WTC11 (cell line): ENCODE measurements around the gene TMIE. TPM values are rescaled to one million over a fixed set of nuclear protein-coding genes. Genes with fewer than 3 reads are reported as not detected.

ENCODE experiments used
- ATAC-seq: fragments of 200-7000 bp; cut with Tn5 transposase; 2 replicates; pipeline ENCODE4 v1.10.0; 2021; ENCODE audit warnings: mild to moderate bottlenecking, moderate library complexity
- CTCF ChIA-PET: fragments of 300-600 bp; sonication (Branson Sonifier 250); formaldehyde crosslinking; loops from one replicate; lab custom pipeline; 2021; ENCODE audit warnings: antibody characterized with exemption; lab: Charles Lee
- POLR2A ChIA-PET: fragments of 350-600 bp; sonication (Branson Sonifier 250); formaldehyde crosslinking; loops from one replicate; lab custom pipeline; 2021; ENCODE audit warnings: antibody characterized with exemption; lab: Charles Lee
- DNase-seq: peaks from one replicate; pipeline ENCODE4 v3.0.0; 2021; ENCODE audit warnings: low spot score
- H3K27ac Mint-ChIP-seq: 2 replicates; pipeline ENCODE4 v1.8.0; 2021; ENCODE audit warnings: mixed read lengths
- H3K27me3 Mint-ChIP-seq: 2 replicates; pipeline ENCODE4 v1.8.0; 2021; ENCODE audit warnings: low read depth, mild to moderate bottlenecking, moderate library complexity, mixed read lengths
- H3K36me3 Mint-ChIP-seq: 2 replicates; pipeline ENCODE4 v1.8.0; 2021; ENCODE audit warnings: mixed read lengths
- H3K4me1 Mint-ChIP-seq: 2 replicates; pipeline ENCODE4 v1.8.0; 2022; ENCODE audit warnings: mixed read lengths
- H3K4me3 Mint-ChIP-seq: 2 replicates; pipeline ENCODE4 v1.8.0; 2021; ENCODE audit warnings: mild to moderate bottlenecking, moderate library complexity, mixed read lengths
- H3K9me3 Mint-ChIP-seq: 2 replicates; pipeline ENCODE4 v1.8.0; 2021; ENCODE audit warnings: mixed read lengths
- ETV6 ChIP-seq: sonication (generic); formaldehyde crosslinking; IDR thresholded peaks from 2 replicates; pipeline ENCODE4 v1.8.1; 2022; ENCODE audit warnings: mild to moderate bottlenecking, missing genetic modification reagents
- GRHL2 ChIP-seq: fragments of 250-450 bp; sonication (Bioruptor Pico); IDR thresholded peaks from 2 replicates; pipeline ENCODE4 v1.8.0; 2022; ENCODE audit warnings: mild to moderate bottlenecking, moderate library complexity; ENCODE audit not compliant: insufficient replicate concordance, severe bottlenecking
- NR1H2 ChIP-seq: sonication (generic); formaldehyde crosslinking; IDR thresholded peaks from 2 replicates; pipeline ENCODE4 v1.9.0; 2021; ENCODE audit warnings: mild to moderate bottlenecking, moderate library complexity, missing genetic modification reagents
- SOX15 ChIP-seq: fragments of 250-450 bp; sonication (Bioruptor Pico); IDR thresholded peaks from 2 replicates; pipeline ENCODE4 v1.9.0; 2021; ENCODE audit warnings: mild to moderate bottlenecking
- SP1 ChIP-seq: sonication (generic); formaldehyde crosslinking; conservative IDR thresholded peaks from 2 replicates; pipeline ENCODE4 v1.8.1; 2022; ENCODE audit warnings: missing genetic modification reagents
- ZNF121 ChIP-seq: sonication (generic); formaldehyde crosslinking; IDR thresholded peaks from 2 replicates; pipeline ENCODE4 v1.8.0; 2023; ENCODE audit warnings: missing genetic modification reagents
- ZNF219 ChIP-seq: sonication (generic); formaldehyde crosslinking; IDR thresholded peaks from 2 replicates; pipeline ENCODE4 v1.8.0; 2023; ENCODE audit warnings: missing genetic modification reagents, mild to moderate bottlenecking, borderline replicate concordance
- ZNF423 ChIP-seq: fragments of 250-450 bp; sonication (Bioruptor Pico); IDR thresholded peaks from 2 replicates; pipeline ENCODE4 v2.1.2; 2022; ENCODE audit warnings: mild to moderate bottlenecking, moderate library complexity
- ZNF671 ChIP-seq: fragments of 250-450 bp; sonication (Bioruptor Pico); IDR thresholded peaks from 2 replicates; pipeline ENCODE4 v1.8.0; 2021; ENCODE audit warnings: mild to moderate bottlenecking
- total RNA-seq: library from RNA; stranded (reverse); gene quantifications from 3 replicates; pipeline ENCODE4 v1.2.3, GENCODE V29; 2021
- TF ChIP-seq, protein P1 (sequence below): sonication (generic); formaldehyde crosslinking; IDR thresholded peaks from 2 replicates; pipeline ENCODE4 v1.8.1; 2022; ENCODE audit warnings: mild to moderate bottlenecking, moderate library complexity, missing genetic modification reagents
- TF ChIP-seq, protein P2 (sequence below): sonication (generic); formaldehyde crosslinking; IDR thresholded peaks from 2 replicates; pipeline ENCODE4 v1.8.1; 2022; ENCODE audit warnings: mild to moderate bottlenecking, missing genetic modification reagents, moderate library complexity, borderline replicate concordance
- TF ChIP-seq, protein P3 (sequence below): fragments of 250-450 bp; sonication (Bioruptor Pico); IDR thresholded peaks from 2 replicates; pipeline ENCODE4 v1.9.0; 2021; ENCODE audit warnings: mild to moderate bottlenecking, borderline replicate concordance
- TF ChIP-seq, protein P4 (sequence below): fragments of 200-600 bp; IDR thresholded peaks from 2 replicates; pipeline ENCODE4 v1.8.0; 2022; ENCODE audit warnings: antibody characterized with exemption
- TF ChIP-seq, protein P5 (sequence below): sonication (generic); formaldehyde crosslinking; conservative IDR thresholded peaks from 2 replicates; pipeline ENCODE4 v1.8.1; 2023; ENCODE audit warnings: mild to moderate bottlenecking, low read depth, missing genetic modification reagents, moderate library complexity
- TF ChIP-seq, protein P6 (sequence below): sonication (generic); formaldehyde crosslinking; IDR thresholded peaks from 2 replicates; pipeline ENCODE4 v1.8.1; 2023; ENCODE audit warnings: mild to moderate bottlenecking, missing genetic modification reagents, moderate library complexity
- TF ChIP-seq, protein P7 (sequence below): fragments of 250-450 bp; sonication (Bioruptor Pico); IDR thresholded peaks from 2 replicates; pipeline ENCODE4 v1.8.0; 2021; ENCODE audit warnings: mild to moderate bottlenecking

TMIE gene
- total RNA-seq, 1 experiment from 2014 or later, result 0.57 TPM

DNA sequence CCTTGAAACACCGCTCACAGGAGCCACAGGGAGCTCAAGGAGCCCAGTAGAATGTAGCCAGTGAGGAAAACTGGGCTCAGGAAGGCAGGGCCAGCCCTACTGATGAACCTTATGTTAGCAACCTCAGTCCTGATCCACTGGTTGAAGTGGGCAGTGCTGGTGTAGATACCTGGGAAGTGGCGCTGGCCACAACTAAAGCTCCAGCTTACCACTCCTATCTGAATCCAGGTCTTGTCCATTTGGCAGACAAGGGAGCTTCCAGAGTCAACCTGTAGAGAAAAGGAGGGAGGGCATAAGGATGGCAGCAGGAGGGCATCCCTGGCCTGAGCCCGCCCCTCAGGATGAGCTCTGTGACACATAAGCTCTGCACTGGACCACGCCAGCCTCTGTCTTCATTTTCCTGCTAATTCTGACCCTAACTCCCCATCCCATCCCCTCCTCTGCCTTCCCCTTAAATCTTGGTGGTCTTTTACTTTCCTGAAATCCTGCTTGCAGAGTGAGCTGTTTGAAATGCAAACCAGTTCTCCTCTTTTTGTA lies 18.6 kb downstream of the TMIE start (continued):
- TF ChIP-seq, protein P1, sequence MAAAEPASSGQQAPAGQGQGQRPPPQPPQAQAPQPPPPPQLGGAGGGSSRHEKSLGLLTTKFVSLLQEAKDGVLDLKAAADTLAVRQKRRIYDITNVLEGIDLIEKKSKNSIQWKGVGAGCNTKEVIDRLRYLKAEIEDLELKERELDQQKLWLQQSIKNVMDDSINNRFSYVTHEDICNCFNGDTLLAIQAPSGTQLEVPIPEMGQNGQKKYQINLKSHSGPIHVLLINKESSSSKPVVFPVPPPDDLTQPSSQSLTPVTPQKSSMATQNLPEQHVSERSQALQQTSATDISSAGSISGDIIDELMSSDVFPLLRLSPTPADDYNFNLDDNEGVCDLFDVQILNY (CRISPR knock-in tag), result no peak
- TF ChIP-seq NR1H2 (CRISPR knock-in tag), result no peak

DNA sequence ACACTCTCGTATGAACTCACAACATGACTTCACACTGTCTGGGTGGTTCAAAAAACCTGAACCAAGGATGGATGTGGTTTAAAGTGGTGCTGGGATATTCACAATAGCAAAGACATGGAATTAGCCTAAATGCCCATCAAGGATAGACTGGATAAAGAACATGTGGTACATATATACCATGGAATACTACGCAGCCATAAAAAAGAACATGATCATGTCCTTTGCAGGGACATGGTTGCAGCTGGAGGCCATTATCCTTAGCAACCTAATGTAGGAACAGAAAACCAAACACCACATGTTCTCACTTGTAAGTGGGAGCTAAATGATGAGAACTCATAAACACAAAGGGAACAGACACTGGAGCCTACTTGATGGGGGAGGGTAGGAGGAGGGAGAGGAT lies 19.8 kb downstream of the TMIE start:
- POLR2A ChIA-PET, result no interaction called here
- ATAC-seq, result no peak
- no peaks in the 10 kb centered on the region for H3K36me3 Mint-ChIP-seq
- no peak for DNase-seq
- H3K9me3 Mint-ChIP-seq, result peaks cover 6% of the 10 kb centered on the region
- H3K27ac Mint-ChIP-seq, result no peak overlapping the region
- H3K4me1 Mint-ChIP-seq, result peaks cover 4% of the 10 kb centered on the region
- CTCF ChIA-PET, result interaction anchor here (2.3 kb wide), 1 partner anchor 91 kb away, joined by 7 read pairs; no protein-coding TSS in a partner anchor
- H3K4me3 Mint-ChIP-seq, result no peak overlapping the region
- TF ChIP-seq SOX15 (CRISPR knock-in tag), result no peak
- no peak for TF ChIP-seq ZNF423
- TF ChIP-seq, protein P2, sequence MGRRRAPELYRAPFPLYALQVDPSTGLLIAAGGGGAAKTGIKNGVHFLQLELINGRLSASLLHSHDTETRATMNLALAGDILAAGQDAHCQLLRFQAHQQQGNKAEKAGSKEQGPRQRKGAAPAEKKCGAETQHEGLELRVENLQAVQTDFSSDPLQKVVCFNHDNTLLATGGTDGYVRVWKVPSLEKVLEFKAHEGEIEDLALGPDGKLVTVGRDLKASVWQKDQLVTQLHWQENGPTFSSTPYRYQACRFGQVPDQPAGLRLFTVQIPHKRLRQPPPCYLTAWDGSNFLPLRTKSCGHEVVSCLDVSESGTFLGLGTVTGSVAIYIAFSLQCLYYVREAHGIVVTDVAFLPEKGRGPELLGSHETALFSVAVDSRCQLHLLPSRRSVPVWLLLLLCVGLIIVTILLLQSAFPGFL, result no peak
- no peak for TF ChIP-seq ZNF121
- no peak for TF ChIP-seq GRHL2 (CRISPR knock-in tag)
- TF ChIP-seq, protein P3, sequence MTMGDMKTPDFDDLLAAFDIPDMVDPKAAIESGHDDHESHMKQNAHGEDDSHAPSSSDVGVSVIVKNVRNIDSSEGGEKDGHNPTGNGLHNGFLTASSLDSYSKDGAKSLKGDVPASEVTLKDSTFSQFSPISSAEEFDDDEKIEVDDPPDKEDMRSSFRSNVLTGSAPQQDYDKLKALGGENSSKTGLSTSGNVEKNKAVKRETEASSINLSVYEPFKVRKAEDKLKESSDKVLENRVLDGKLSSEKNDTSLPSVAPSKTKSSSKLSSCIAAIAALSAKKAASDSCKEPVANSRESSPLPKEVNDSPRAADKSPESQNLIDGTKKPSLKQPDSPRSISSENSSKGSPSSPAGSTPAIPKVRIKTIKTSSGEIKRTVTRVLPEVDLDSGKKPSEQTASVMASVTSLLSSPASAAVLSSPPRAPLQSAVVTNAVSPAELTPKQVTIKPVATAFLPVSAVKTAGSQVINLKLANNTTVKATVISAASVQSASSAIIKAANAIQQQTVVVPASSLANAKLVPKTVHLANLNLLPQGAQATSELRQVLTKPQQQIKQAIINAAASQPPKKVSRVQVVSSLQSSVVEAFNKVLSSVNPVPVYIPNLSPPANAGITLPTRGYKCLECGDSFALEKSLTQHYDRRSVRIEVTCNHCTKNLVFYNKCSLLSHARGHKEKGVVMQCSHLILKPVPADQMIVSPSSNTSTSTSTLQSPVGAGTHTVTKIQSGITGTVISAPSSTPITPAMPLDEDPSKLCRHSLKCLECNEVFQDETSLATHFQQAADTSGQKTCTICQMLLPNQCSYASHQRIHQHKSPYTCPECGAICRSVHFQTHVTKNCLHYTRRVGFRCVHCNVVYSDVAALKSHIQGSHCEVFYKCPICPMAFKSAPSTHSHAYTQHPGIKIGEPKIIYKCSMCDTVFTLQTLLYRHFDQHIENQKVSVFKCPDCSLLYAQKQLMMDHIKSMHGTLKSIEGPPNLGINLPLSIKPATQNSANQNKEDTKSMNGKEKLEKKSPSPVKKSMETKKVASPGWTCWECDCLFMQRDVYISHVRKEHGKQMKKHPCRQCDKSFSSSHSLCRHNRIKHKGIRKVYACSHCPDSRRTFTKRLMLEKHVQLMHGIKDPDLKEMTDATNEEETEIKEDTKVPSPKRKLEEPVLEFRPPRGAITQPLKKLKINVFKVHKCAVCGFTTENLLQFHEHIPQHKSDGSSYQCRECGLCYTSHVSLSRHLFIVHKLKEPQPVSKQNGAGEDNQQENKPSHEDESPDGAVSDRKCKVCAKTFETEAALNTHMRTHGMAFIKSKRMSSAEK, result no peak
- no peak for TF ChIP-seq ZNF671 (CRISPR knock-in tag)
- no peak for TF ChIP-seq ZNF219 (CRISPR knock-in tag)
- TF ChIP-seq, protein P4, sequence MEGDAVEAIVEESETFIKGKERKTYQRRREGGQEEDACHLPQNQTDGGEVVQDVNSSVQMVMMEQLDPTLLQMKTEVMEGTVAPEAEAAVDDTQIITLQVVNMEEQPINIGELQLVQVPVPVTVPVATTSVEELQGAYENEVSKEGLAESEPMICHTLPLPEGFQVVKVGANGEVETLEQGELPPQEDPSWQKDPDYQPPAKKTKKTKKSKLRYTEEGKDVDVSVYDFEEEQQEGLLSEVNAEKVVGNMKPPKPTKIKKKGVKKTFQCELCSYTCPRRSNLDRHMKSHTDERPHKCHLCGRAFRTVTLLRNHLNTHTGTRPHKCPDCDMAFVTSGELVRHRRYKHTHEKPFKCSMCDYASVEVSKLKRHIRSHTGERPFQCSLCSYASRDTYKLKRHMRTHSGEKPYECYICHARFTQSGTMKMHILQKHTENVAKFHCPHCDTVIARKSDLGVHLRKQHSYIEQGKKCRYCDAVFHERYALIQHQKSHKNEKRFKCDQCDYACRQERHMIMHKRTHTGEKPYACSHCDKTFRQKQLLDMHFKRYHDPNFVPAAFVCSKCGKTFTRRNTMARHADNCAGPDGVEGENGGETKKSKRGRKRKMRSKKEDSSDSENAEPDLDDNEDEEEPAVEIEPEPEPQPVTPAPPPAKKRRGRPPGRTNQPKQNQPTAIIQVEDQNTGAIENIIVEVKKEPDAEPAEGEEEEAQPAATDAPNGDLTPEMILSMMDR, result no peak
- TF ChIP-seq, protein P5, sequence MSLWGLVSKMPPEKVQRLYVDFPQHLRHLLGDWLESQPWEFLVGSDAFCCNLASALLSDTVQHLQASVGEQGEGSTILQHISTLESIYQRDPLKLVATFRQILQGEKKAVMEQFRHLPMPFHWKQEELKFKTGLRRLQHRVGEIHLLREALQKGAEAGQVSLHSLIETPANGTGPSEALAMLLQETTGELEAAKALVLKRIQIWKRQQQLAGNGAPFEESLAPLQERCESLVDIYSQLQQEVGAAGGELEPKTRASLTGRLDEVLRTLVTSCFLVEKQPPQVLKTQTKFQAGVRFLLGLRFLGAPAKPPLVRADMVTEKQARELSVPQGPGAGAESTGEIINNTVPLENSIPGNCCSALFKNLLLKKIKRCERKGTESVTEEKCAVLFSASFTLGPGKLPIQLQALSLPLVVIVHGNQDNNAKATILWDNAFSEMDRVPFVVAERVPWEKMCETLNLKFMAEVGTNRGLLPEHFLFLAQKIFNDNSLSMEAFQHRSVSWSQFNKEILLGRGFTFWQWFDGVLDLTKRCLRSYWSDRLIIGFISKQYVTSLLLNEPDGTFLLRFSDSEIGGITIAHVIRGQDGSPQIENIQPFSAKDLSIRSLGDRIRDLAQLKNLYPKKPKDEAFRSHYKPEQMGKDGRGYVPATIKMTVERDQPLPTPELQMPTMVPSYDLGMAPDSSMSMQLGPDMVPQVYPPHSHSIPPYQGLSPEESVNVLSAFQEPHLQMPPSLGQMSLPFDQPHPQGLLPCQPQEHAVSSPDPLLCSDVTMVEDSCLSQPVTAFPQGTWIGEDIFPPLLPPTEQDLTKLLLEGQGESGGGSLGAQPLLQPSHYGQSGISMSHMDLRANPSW (CRISPR knock-in tag), result no peak
- TF ChIP-seq SP1 (CRISPR knock-in tag), result no peak
- TF ChIP-seq ETV6, result no peak
- TF ChIP-seq, protein P6, sequence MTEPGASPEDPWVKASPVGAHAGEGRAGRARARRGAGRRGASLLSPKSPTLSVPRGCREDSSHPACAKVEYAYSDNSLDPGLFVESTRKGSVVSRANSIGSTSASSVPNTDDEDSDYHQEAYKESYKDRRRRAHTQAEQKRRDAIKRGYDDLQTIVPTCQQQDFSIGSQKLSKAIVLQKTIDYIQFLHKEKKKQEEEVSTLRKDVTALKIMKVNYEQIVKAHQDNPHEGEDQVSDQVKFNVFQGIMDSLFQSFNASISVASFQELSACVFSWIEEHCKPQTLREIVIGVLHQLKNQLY (CRISPR knock-in tag), result no peak
- TF ChIP-seq, protein P7, sequence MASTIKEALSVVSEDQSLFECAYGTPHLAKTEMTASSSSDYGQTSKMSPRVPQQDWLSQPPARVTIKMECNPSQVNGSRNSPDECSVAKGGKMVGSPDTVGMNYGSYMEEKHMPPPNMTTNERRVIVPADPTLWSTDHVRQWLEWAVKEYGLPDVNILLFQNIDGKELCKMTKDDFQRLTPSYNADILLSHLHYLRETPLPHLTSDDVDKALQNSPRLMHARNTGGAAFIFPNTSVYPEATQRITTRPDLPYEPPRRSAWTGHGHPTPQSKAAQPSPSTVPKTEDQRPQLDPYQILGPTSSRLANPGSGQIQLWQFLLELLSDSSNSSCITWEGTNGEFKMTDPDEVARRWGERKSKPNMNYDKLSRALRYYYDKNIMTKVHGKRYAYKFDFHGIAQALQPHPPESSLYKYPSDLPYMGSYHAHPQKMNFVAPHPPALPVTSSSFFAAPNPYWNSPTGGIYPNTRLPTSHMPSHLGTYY (CRISPR knock-in tag), result no peak
- TF ChIP-seq, all 79 proteins: peak for 0
- H3K27me3 Mint-ChIP-seq, result no peaks in the 10 kb centered on the region
